ENCODE measurements around the gene TTN. TPM values are rescaled to one million over a fixed set of nuclear protein-coding genes. Genes with fewer than 3 reads are reported as not detected.

TTN gene
- total RNA-seq, 1 donor from 2014 or later, result 7.6 TPM

- TF ChIP-seq CTCF (IDR thresholded peaks at IDR 0.05), result no peak
- H3K4me3 ChIP-seq, result no peak overlapping the region
- H3K27ac ChIP-seq, result no peak overlapping the region
- H3K9me3 ChIP-seq, result no peaks in the 10 kb centered on the region
- no peak for DNase-seq (ENCODE audit: low spot score in 2 of 2)
- no peaks in the 10 kb centered on the region for H3K36me3 ChIP-seq
- intact Hi-C loops (cut with DNase I), result no loop called here
- H3K4me1 ChIP-seq, result no peaks in the 10 kb centered on the region
- H3K27me3 ChIP-seq, result no peaks in the 10 kb centered on the region
Observed at GRCh38 chr2:178805457-178805856, 1.8 kb downstream of the TTN start.

DNA sequence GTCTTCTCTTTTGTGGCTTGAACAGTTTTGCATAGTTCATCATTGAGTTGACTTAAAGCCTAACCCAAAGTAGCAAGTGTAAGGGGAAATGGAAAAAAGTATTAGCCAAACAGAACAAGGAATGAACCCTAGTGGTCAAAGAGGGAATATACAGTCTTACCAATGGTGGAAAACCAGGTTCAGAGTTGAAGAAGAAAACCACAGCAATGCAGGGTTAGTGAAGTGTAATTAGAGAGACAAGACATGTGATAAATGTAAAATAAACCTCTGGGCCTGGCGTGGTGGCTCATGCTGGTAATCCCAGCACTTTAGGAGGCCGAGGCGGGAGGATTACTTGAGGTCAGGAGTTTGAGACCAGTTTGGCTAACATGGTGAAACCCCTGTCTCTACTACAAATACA, 2.4 kb downstream of the TTN start:
- TF ChIP-seq CTCF (IDR thresholded peaks at IDR 0.05), result peak in 1 of 3 experiments; percentile 33
- DNase-seq (ENCODE audit: low spot score in 2 of 2), result no peak
- H3K4me3 ChIP-seq, result no peak overlapping the region
- H3K27me3 ChIP-seq, result no peaks in the 10 kb centered on the region
- H3K4me1 ChIP-seq, result no peaks in the 10 kb centered on the region
- H3K9me3 ChIP-seq, result no peaks in the 10 kb centered on the region
- no peaks in the 10 kb centered on the region for H3K36me3 ChIP-seq
- H3K27ac ChIP-seq, result peak overlapping the region; percentile 36 to 45
- intact Hi-C loops (cut with DNase I), result loop anchor here (5.0 kb wide), 1 partner anchor 88 kb away; no protein-coding TSS in a partner anchor

- H3K27me3 ChIP-seq, result no peaks in the 10 kb centered on the region
- no peaks in the 10 kb centered on the region for H3K9me3 ChIP-seq
- H3K4me1 ChIP-seq, result no peaks in the 10 kb centered on the region
- TF ChIP-seq CTCF (IDR thresholded peaks at IDR 0.05), result no peak
- no peak overlapping the region for H3K27ac ChIP-seq
- DNase-seq (ENCODE audit: low spot score in 2 of 2), result no peak
- H3K4me3 ChIP-seq, result no peak overlapping the region
- intact Hi-C loops (cut with DNase I), result loop anchor here (5.0 kb wide), 1 partner anchor 92 kb away; no protein-coding TSS in a partner anchor
- no peaks in the 10 kb centered on the region for H3K36me3 ChIP-seq
Observed at GRCh38 chr2:178800510-178800909, 6.7 kb downstream of the TTN start.

GRCh38 chr2:178799305-178799704, 7.9 kb downstream of the TTN start:
- intact Hi-C loops (cut with DNase I), result loop anchor here (10.0 kb wide), 1 partner anchor 325 kb away; no protein-coding TSS in a partner anchor
- no peak overlapping the region for H3K4me3 ChIP-seq
- no peaks in the 10 kb centered on the region for H3K27me3 ChIP-seq
- TF ChIP-seq CTCF (IDR thresholded peaks at IDR 0.05), result no peak
- H3K9me3 ChIP-seq, result no peaks in the 10 kb centered on the region
- H3K4me1 ChIP-seq, result no peaks in the 10 kb centered on the region
- H3K27ac ChIP-seq, result no peak overlapping the region
- DNase-seq (ENCODE audit: low spot score in 2 of 2), result no peak
- H3K36me3 ChIP-seq, result no peaks in the 10 kb centered on the region

DNA sequence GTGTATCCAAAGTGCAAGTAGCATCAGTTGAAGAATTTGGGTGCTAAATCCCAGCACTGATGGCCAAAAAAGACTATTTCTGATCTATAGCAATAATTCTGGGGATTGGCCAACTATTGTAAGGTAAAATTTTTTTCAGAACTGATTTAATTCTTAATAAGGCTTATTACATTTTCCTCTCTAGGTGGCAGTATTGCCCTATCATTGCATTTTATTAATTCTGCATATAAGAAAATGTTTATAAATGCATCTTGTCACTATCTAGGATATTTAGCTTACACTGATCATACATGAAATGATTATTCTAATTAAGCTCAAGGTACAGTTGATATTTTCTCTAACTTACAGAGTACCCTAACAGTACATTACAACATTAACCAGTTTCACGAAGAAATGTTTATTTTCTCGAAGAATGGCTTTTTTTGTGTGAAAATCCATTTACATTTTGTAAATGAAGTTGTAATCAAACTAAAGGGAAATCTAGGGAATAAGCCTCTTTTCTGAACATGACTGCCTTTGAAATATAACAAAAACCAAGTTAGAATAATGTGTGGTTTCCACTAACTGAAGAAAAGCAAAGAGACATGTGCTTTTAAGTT, 11.0 kb downstream of the TTN start:
- Histone ChIP-seq H3K4me1 (no peaks in the 10 kb centered on the region), H3K27me3 (no peaks in the 10 kb centered on the region), H3K36me3 (no peaks in the 10 kb centered on the region), H3K27ac (no peak overlapping the region), H3K4me3 (no peak overlapping the region), H3K9me3 (no peaks in the 10 kb centered on the region)
- no peak for DNase-seq (ENCODE audit: low spot score in 2 of 2)
- intact Hi-C loops (cut with DNase I), result loop anchor here (1.0 to 10.0 kb wide), 2 partner anchors 118 to 329 kb away; no protein-coding TSS in a partner anchor
- TF ChIP-seq CTCF (IDR thresholded peaks at IDR 0.05), result peak; percentile 45 to 76 (median 64)

Data from ascending aorta (tissue), 2 donors.